Endodermal cell (in vitro differentiated cells): ENCODE results near the gene MYO6. TPM values are rescaled to one million over a fixed set of nuclear protein-coding genes. Genes with fewer than 3 reads are reported as not detected.
A peak's percentile ranks its signal among the peaks of the same experiment; 100 is the strongest.

ENCODE experiments used
- DNase-seq: peaks from one replicate; pipeline ENCODE4 v3.0.0-alpha.2; 2017
- H3K27ac ChIP-seq: 2 replicates; pipeline ENCODE4 v1.5.1; 2013; ENCODE audit warnings: mild to moderate bottlenecking, low read depth, low read length, moderate library complexity
- H3K27me3 ChIP-seq: 2 replicates; pipeline ENCODE4 v1.6.1; 2013; ENCODE audit warnings: mild to moderate bottlenecking, low read length, moderate library complexity; ENCODE audit not compliant: insufficient read depth, control insufficient read depth, poor library complexity, severe bottlenecking
- H3K36me3 ChIP-seq: 2 replicates; pipeline ENCODE4 v1.7.0; 2013; ENCODE audit warnings: mild to moderate bottlenecking, low read length, moderate library complexity; ENCODE audit not compliant: control insufficient read depth, insufficient read depth
- H3K4me1 ChIP-seq: one replicate; pipeline ENCODE4 v1.7.0; 2013; ENCODE audit warnings: low read length; ENCODE audit not compliant: control insufficient read depth, insufficient read depth
- H3K4me3 ChIP-seq: 2 replicates; pipeline ENCODE4 v1.5.1; 2013; ENCODE audit warnings: mild to moderate bottlenecking, low read length, moderate library complexity
- H3K9ac ChIP-seq: 2 replicates; pipeline ENCODE4 v1.6.1; 2013; ENCODE audit warnings: mild to moderate bottlenecking, low read length, moderate library complexity; ENCODE audit not compliant: poor library complexity, severe bottlenecking; ENCODE audit errors: extremely low read depth
- H3K9me3 ChIP-seq: 2 replicates; pipeline ENCODE4 v1.6.1; 2013; ENCODE audit warnings: mild to moderate bottlenecking, low read length, moderate library complexity; ENCODE audit not compliant: control insufficient read depth
- H3K27ac Mint-ChIP-seq: 2 replicates; pipeline ENCODE4 v1.8.0; 2020; ENCODE audit warnings: mixed read lengths
- H3K27me3 Mint-ChIP-seq: 2 replicates; pipeline ENCODE4 v1.8.0; 2021; ENCODE audit warnings: mild to moderate bottlenecking, mixed read lengths; ENCODE audit not compliant: insufficient read depth
- H3K36me3 Mint-ChIP-seq: 2 replicates; pipeline ENCODE4 v1.8.0; 2020; ENCODE audit warnings: low read depth, mixed read lengths
- H3K4me1 Mint-ChIP-seq: 2 replicates; pipeline ENCODE4 v1.8.0; 2020; ENCODE audit warnings: mixed read lengths
- H3K4me3 Mint-ChIP-seq: 2 replicates; pipeline ENCODE4 v1.8.0; 2020; ENCODE audit warnings: mild to moderate bottlenecking, moderate library complexity, mixed read lengths
- H3K9me3 Mint-ChIP-seq: 2 replicates; pipeline ENCODE4 v1.8.0; 2020; ENCODE audit warnings: mild to moderate bottlenecking, mixed read lengths
- WGBS, 2 experiments: methylation state at CpG; one replicate each; pipeline versions ENCODE4 v1.1.5 to v1.1.7; 2013; ENCODE audit warnings: missing lambda C conversion rate in 2 of 2, mixed read lengths in 1 of 2; ENCODE audit not compliant: insufficient coverage in 1 of 2, insufficient read length in 1 of 2; 5-methylcytosine and 5-hydroxymethylcytosine counted together
- total RNA-seq, 2 donors: library from RNA; stranded (reverse); fragmentation: NEBNext Ultra II Directional in 1 of 2; extraction: Animal tissue kit (Norgen Biotek cat#: 25700) in 1 of 2; gene quantifications; 2 replicates in 1 of 2; 3 replicates in 1 of 2; pipeline ENCODE4 v1.2.1, GENCODE V29; 2021
- TF ChIP-seq, protein P1 (sequence below): fragments of 200-600 bp; sonication (generic); conservative IDR thresholded peaks from 2 replicates; pipeline ENCODE4 v1.5.0; 2021; ENCODE audit warnings: antibody characterized with exemption, mild to moderate bottlenecking

MYO6 gene
- total RNA-seq, 2 donors from 2014 or later, result 58.7 to 89.9 TPM

DNA sequence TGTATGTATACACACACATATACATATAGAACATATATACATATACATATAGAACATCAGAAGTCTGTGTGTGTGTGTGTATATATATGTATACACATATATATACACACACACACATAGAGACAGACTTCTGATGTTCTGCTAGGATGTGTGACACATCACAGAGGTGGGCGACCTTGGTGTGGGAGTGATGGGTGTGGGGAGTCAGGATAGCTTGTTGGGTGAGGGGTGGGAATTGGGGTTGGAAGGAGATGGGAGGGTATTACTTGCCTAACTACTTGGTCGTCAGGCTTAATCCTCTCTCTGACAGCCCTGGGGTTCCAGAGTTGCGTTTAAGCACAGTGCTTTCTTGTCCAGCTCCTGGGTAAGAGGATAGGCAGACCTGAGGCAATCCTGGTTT, 8.3 kb downstream of the MYO6 start:
- peaks cover 7% of the 10 kb centered on the region for H3K36me3 ChIP-seq
- Mint-ChIP-seq H3K36me3 (peaks cover 2% of the 10 kb centered on the region), H3K27ac (no peak overlapping the region), H3K4me1 (peaks cover 17% of the 10 kb centered on the region), H3K9me3 (peaks cover 2% of the 10 kb centered on the region), H3K27me3 (no peaks in the 10 kb centered on the region), H3K4me3 (no peak overlapping the region)
- H3K27me3 ChIP-seq, result no peaks in the 10 kb centered on the region
- H3K27ac ChIP-seq, result no peak overlapping the region
- H3K4me3 ChIP-seq, result no peak overlapping the region
- H3K9me3 ChIP-seq, result no peaks in the 10 kb centered on the region
- TF ChIP-seq, protein P1, sequence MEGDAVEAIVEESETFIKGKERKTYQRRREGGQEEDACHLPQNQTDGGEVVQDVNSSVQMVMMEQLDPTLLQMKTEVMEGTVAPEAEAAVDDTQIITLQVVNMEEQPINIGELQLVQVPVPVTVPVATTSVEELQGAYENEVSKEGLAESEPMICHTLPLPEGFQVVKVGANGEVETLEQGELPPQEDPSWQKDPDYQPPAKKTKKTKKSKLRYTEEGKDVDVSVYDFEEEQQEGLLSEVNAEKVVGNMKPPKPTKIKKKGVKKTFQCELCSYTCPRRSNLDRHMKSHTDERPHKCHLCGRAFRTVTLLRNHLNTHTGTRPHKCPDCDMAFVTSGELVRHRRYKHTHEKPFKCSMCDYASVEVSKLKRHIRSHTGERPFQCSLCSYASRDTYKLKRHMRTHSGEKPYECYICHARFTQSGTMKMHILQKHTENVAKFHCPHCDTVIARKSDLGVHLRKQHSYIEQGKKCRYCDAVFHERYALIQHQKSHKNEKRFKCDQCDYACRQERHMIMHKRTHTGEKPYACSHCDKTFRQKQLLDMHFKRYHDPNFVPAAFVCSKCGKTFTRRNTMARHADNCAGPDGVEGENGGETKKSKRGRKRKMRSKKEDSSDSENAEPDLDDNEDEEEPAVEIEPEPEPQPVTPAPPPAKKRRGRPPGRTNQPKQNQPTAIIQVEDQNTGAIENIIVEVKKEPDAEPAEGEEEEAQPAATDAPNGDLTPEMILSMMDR, result no peak
- DNase-seq, result no peak
- H3K9ac ChIP-seq, result no peak overlapping the region
- WGBS, 2 experiments, result 87 to 96% methylated on average over 2 to 3 of the region's 3 CpGs
- no peaks in the 10 kb centered on the region for H3K4me1 ChIP-seq

DNA sequence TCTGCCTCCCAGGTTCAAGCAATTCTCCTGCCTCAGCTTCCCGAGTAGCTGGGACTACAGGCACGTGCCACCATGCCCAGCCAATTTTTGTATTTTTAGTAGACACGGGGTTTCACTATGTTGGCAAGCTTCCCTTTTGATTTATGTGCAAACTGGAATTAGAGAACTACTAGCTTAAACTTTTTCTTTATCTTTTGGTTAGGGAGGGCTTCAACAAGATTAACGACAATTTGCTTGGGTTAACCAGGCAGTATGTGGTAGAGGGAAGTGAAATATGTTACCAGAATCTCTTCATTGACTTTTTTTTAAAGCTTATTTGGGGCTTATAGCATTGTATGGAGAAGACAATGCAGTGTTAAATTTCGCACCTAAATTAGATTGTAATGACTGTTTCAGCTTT, 9.0 kb downstream of the MYO6 start:
- Histone ChIP-seq H3K4me3 (no peak overlapping the region), H3K36me3 (peaks cover 7% of the 10 kb centered on the region), H3K9ac (no peak overlapping the region), H3K27me3 (no peaks in the 10 kb centered on the region), H3K4me1 (no peaks in the 10 kb centered on the region), H3K9me3 (no peaks in the 10 kb centered on the region), H3K27ac (no peak overlapping the region)
- Mint-ChIP-seq H3K36me3 (peaks cover 2% of the 10 kb centered on the region), H3K4me1 (peaks cover 18% of the 10 kb centered on the region), H3K9me3 (peaks cover 2% of the 10 kb centered on the region), H3K4me3 (no peak overlapping the region), H3K27me3 (no peaks in the 10 kb centered on the region), H3K27ac (no peak overlapping the region)
- 90 to 95% methylated on average over 5 of the region's 5 CpGs for WGBS, 2 experiments
- no peak for DNase-seq
- TF ChIP-seq, protein P1, result no peak

DNA sequence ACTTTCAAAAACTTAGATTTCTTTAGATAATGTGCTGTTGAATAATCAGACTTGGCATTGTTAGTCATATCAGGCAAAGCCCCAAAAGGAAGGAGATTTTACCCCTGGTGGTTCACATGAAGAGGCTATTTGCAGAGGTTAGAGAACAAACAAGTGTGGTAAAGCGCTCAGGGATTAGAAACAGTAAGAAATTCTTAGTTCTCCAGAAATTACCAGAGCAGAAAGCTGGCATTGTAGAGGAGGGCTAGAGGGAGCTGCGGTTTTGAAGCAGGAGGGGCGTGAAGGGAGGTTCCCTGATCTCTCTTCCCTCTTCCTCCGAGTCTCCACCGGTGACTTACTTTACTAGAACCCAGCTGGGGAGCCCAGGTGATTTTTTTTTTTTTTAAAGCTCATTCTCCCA, 10.2 kb downstream of the MYO6 start:
- Mint-ChIP-seq H3K9me3 (peaks cover 2% of the 10 kb centered on the region), H3K36me3 (peaks cover 7% of the 10 kb centered on the region), H3K27ac (peak overlapping the region; percentile 85), H3K27me3 (no peaks in the 10 kb centered on the region), H3K4me3 (no peak overlapping the region), H3K4me1 (peaks cover 18% of the 10 kb centered on the region)
- Histone ChIP-seq H3K27me3 (no peaks in the 10 kb centered on the region), H3K27ac (no peak overlapping the region), H3K9me3 (no peaks in the 10 kb centered on the region), H3K4me1 (no peaks in the 10 kb centered on the region), H3K36me3 (no peaks in the 10 kb centered on the region), H3K9ac (no peak overlapping the region), H3K4me3 (no peak overlapping the region)
- WGBS, 2 experiments, result 61 to 67% methylated on average over 3 of the region's 5 CpGs
- TF ChIP-seq, protein P1, result peak; percentile 27
- DNase-seq, result peak; percentile 59
